GM19463 (cell line): ENCODE data around the gene CHIA.

Experiments used
- ATAC-seq: cut with Tn5 transposase; IDR thresholded peaks from one replicate; pipeline ENCODE4 v1.9.1; 2021; ENCODE audit warnings: mild to moderate bottlenecking, moderate library complexity; ENCODE audit not compliant: unreplicated experiment

Gene CHIA

GRCh38 chr1:111290630-111291029 lies at the start of gene CHIA:
Gene CHIA, plus strand, starts transcription at chr1:111290851. Its CDS starts 19,617 bp downstream, at chr1:111310468.
- no peak for ATAC-seq

- ATAC-seq = no peak
Measured at GRCh38 chr1:111241797-111242196, 48.9 kb upstream of the CHIA start.

GRCh38 chr1:111242805-111243523 lies 47.7 kb upstream of the CHIA start:
- no peak for ATAC-seq

- ATAC-seq = no peak
Measured at GRCh38 chr1:111247125-111247838, 43.4 kb upstream of the CHIA start.

- ATAC-seq = no peak
Measured at GRCh38 chr1:111249960-111250359, 40.7 kb upstream of the CHIA start.

- ATAC-seq = no peak
Measured at GRCh38 chr1:111251570-111251969, 39.1 kb upstream of the CHIA start.

- no peak for ATAC-seq
Measured at GRCh38 chr1:111252786-111253185, 37.9 kb upstream of the CHIA start.

GRCh38 chr1:111253876-111254275 lies 36.8 kb upstream of the CHIA start:
- ATAC-seq = no peak

GRCh38 chr1:111256988-111257658 lies 33.5 kb upstream of the CHIA start:
- ATAC-seq = no peak

- ATAC-seq = no peak
Measured at GRCh38 chr1:111267801-111268508, 22.7 kb upstream of the CHIA start.

GRCh38 chr1:111269825-111270406 lies 20.7 kb upstream of the CHIA start:
- ATAC-seq = no peak

- ATAC-seq = no peak
Measured at GRCh38 chr1:111270771-111271463, 19.7 kb upstream of the CHIA start.

GRCh38 chr1:111271464-111271801 lies 19.2 kb upstream of the CHIA start:
- ATAC-seq = no peak

GRCh38 chr1:111272081-111272480 lies 18.6 kb upstream of the CHIA start:
- ATAC-seq = no peak

- peak; percentile 44 for ATAC-seq
Measured at GRCh38 chr1:111274653-111275052, 16.0 kb upstream of the CHIA start.

- ATAC-seq = peak; percentile 60
Measured at GRCh38 chr1:111275079-111275478, 15.6 kb upstream of the CHIA start.

GRCh38 chr1:111275780-111276433 lies 14.7 kb upstream of the CHIA start:
- ATAC-seq = no peak

GRCh38 chr1:111279144-111279543 lies 11.5 kb upstream of the CHIA start:
- ATAC-seq = no peak

GRCh38 chr1:111280267-111280666 lies 10.4 kb upstream of the CHIA start:
- no peak for ATAC-seq

GRCh38 chr1:111281411-111281810 lies 9.2 kb upstream of the CHIA start:
- no peak for ATAC-seq
